Lower lobe of right lung (tissue), 2 donors: ENCODE data around the gene NCOA7. TPM values are rescaled to one million over a fixed set of nuclear protein-coding genes. Genes with fewer than 3 reads are reported as not detected.

ENCODE experiments used
- ATAC-seq, 2 donors: fragments of 200-7000 bp; cut with Tn5 transposase; one replicate each; pipeline ENCODE4 v1.9.1; 2020 to 2022; ENCODE audit warnings: mild to moderate bottlenecking in 2 of 2, moderate library complexity in 2 of 2
- DNase-seq: peaks from one replicate; pipeline ENCODE4 v3.0.0-alpha.2; 2020
- H3K27ac ChIP-seq: fragments of 200-600 bp; one replicate; pipeline ENCODE4 v1.8.0; 2022
- H3K27me3 ChIP-seq: fragments of 200-600 bp; one replicate; pipeline ENCODE4 v1.8.0; 2022; ENCODE audit warnings: low read depth
- H3K36me3 ChIP-seq: fragments of 200-600 bp; one replicate; pipeline ENCODE4 v1.8.0; 2022; ENCODE audit warnings: mild to moderate bottlenecking
- H3K4me1 ChIP-seq: fragments of 200-600 bp; one replicate; pipeline ENCODE4 v1.8.0; 2022
- H3K4me3 ChIP-seq: fragments of 200-600 bp; one replicate; pipeline ENCODE4 v1.8.0; 2022; ENCODE audit warnings: mild to moderate bottlenecking
- H3K9me3 ChIP-seq: fragments of 200-600 bp; one replicate; pipeline ENCODE4 v1.8.0; 2022
- intact Hi-C: fragments of 100-400 bp; cut with DNase I; formaldehyde crosslinking; loops from one replicate; pipeline ENCODE4 v1.11.0; 2022
- total RNA-seq: library from RNA; stranded (reverse); fragmentation: NEBNext Ultra II Directional; extraction: Animal tissue kit (Norgen Biotek cat#: 25700); gene quantifications from one replicate; pipeline ENCODE4 v1.2.1, GENCODE V29; 2021
- TF ChIP-seq, protein P1 (sequence below): fragments of 200-600 bp; IDR thresholded peaks from one replicate; pipeline ENCODE4 v1.8.0; 2022; ENCODE audit warnings: antibody characterized with exemption, mild to moderate bottlenecking
- donor health status: DM: no; HTN: yes; CAD: no; lungs with severe emphysema.

The NCOA7 gene
- total RNA-seq, 1 donor from 2014 or later, result 64.4 TPM

DNA sequence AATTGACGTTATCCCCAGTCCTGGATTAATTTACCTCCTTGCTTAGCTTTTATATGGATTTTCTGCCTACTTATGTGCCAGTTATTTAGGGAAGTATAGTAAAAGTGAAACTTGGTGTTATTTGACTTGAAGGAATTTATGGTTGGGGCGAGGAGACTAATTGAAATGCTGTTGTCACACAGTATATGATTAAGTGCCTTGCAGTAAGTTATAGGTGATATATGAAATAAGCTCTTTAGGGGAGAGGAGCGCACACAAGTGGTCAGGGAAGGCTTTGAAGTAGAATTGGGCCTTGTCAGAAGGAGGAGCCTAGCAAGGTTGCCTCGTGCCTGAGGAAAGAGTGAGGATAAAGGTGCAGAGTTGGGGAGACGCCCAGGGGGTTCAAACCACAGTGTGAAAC lies 20.5 kb downstream of the NCOA7 start:
- TF ChIP-seq, protein P1, sequence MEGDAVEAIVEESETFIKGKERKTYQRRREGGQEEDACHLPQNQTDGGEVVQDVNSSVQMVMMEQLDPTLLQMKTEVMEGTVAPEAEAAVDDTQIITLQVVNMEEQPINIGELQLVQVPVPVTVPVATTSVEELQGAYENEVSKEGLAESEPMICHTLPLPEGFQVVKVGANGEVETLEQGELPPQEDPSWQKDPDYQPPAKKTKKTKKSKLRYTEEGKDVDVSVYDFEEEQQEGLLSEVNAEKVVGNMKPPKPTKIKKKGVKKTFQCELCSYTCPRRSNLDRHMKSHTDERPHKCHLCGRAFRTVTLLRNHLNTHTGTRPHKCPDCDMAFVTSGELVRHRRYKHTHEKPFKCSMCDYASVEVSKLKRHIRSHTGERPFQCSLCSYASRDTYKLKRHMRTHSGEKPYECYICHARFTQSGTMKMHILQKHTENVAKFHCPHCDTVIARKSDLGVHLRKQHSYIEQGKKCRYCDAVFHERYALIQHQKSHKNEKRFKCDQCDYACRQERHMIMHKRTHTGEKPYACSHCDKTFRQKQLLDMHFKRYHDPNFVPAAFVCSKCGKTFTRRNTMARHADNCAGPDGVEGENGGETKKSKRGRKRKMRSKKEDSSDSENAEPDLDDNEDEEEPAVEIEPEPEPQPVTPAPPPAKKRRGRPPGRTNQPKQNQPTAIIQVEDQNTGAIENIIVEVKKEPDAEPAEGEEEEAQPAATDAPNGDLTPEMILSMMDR, result no peak
- intact Hi-C loops, result no loop called here
- Histone ChIP-seq H3K36me3 (no peaks in the 10 kb centered on the region), H3K27ac (peak overlapping the region; percentile 61), H3K4me3 (no peak overlapping the region), H3K4me1 (peaks cover 67% of the 10 kb centered on the region), H3K27me3 (no peaks in the 10 kb centered on the region), H3K9me3 (no peaks in the 10 kb centered on the region)
- DNase-seq (no peak), ATAC-seq (peak in 1 of 2 donors; percentile 7)

DNA sequence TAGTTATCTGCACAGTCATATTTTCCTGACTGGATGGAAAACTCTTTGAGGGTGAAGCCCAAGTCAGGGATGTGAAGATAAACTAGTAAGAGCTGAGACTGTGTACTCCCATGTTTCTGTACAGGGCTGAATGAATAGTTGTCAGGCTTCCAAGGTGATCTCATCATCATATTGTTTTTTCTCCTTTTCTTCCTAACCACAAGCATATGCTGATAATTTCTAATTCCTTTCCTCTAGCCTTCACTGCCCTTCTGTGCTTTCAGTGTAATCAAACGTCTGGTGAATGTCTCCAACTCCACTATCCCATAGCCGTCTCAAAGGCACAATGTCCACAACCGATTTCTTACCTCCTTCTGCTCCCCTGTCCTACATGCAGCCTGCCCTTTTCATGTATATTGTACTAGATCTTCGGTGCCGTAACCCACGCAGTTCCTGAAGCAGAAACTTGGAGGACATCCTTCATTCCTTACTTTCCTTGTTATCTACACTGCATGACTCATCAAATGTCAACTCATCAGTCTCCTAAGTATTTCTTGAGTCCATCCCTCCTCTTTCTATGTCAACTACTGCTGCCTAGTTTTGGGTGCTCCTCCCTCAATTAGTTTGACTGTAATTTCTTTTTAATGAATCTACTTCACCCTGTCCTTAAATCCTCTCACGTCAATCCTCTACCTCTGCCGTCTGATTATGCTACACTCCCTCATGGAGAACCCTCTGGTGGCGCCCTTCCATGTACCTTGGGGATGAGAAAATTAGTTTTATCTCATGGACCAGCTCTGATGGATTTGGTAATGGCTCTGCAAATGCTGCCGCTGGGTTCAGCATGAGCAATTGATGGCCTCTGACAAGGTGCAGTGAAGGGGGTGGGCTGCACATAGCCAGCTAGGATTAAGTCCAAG lies 21.9 kb downstream of the NCOA7 start:
- no peaks in the 10 kb centered on the region for H3K27me3 ChIP-seq
- DNase-seq, result no peak
- H3K9me3 ChIP-seq, result no peaks in the 10 kb centered on the region
- H3K4me1 ChIP-seq, result peaks cover 77% of the 10 kb centered on the region
- H3K27ac ChIP-seq, result peak overlapping the region; percentile 61
- H3K4me3 ChIP-seq, result no peak overlapping the region
- TF ChIP-seq, protein P1, result no peak
- no peaks in the 10 kb centered on the region for H3K36me3 ChIP-seq
- intact Hi-C loops, result no loop called here
- peak; percentile 45 to 47 for ATAC-seq

DNA sequence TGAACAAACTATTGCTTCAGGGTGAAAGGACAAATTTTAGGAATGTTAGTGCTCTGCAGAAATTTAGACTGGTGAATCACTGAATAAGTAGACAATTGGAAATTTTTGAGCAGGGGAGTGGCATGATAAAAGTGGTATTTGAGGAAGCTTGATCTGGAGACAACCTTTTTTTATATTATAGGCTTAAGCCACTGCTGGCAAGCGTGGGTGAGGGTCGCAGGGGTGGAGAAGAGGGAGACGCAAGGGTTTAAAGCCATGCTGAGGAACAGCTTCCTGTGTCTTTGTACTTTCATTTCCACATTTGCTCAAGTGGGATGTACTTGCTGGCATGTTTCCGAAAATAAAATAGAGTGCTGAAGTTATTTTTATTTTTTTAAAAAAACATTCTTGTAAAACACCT lies 23.7 kb downstream of the NCOA7 start:
- H3K27me3 ChIP-seq, result no peaks in the 10 kb centered on the region
- H3K4me1 ChIP-seq, result peaks cover 92% of the 10 kb centered on the region
- DNase-seq (no peak), ATAC-seq (peak in 1 of 2 donors; percentile 9)
- H3K4me3 ChIP-seq, result peak overlapping the region; percentile 17
- TF ChIP-seq, protein P1, result no peak
- intact Hi-C loops, result no loop called here
- H3K9me3 ChIP-seq, result no peaks in the 10 kb centered on the region
- peak overlapping the region; percentile 54 for H3K27ac ChIP-seq
- no peaks in the 10 kb centered on the region for H3K36me3 ChIP-seq

DNA sequence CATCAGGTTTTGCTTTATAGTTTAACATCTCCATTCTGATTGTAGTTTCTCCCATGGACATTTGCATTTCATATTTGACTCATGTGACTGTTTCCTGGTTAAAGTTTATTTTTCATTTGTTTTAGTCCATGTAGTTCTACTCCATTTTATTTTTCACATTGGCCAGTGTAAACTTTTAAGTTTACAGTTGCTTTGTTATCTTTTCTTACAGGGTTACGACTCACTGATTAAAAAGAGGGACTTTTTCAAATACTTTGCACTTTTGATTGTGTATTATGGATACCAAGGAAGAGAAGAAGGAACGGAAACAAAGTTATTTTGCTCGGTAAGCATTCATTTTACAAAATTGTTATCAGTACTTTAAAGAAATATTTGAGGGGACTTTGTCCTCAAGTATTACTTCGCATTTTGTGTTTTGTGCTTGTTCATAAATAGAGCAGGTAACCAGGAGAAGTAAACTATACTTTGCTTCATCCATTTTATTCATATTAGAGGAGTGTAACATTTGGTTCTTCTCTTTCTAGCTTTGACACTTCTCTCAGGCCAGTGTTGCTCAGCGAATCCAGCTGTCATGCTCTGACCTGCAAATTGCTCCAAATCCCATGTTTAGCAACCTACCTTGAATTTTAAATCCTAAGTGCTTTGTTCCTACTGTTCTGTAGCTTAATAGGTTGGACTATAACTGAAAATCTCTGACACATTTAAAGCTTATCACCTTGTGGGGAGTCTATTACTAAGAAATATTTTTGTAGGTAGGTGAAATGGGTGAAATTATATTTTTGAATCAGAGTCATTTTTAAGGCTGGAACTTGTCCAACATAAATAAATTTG lies 24.5 kb downstream of the NCOA7 start:
- peaks cover 93% of the 10 kb centered on the region for H3K4me1 ChIP-seq
- H3K9me3 ChIP-seq, result no peaks in the 10 kb centered on the region
- H3K27ac ChIP-seq, result peak overlapping the region; percentile 54
- no peaks in the 10 kb centered on the region for H3K27me3 ChIP-seq
- no peaks in the 10 kb centered on the region for H3K36me3 ChIP-seq
- ATAC-seq (no peak), DNase-seq (no peak)
- intact Hi-C loops, result no loop called here
- peak overlapping the region; percentile 17 for H3K4me3 ChIP-seq
- TF ChIP-seq, protein P1, result no peak

DNA sequence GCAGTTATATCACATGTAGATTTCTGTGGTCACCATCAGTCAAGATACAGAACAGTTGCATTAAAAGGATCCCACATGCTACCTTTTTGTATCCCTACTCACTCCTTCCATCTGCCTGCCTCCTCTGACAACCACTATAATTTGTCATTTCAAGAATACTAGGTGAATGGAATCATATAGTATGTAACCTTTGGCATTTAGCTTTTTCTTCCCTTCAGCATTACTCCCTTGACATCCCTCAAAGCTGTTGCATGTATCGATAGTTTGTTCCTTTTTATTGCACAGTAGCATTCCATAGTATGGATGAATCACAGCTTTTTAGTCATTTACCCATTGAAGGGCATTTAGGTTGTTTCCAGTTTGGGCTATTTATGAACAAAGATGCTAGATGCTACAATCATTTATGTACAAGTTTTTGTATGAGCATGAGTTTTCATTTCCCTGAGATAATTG lies 26.1 kb downstream of the NCOA7 start:
- H3K4me3 ChIP-seq, result no peak overlapping the region
- DNase-seq (no peak), ATAC-seq (no peak)
- H3K4me1 ChIP-seq, result peaks cover 80% of the 10 kb centered on the region
- TF ChIP-seq, protein P1, result no peak
- no peaks in the 10 kb centered on the region for H3K27me3 ChIP-seq
- H3K9me3 ChIP-seq, result no peaks in the 10 kb centered on the region
- intact Hi-C loops, result no loop called here
- no peaks in the 10 kb centered on the region for H3K36me3 ChIP-seq
- no peak overlapping the region for H3K27ac ChIP-seq
